SK-N-SH (cell line): ENCODE results near the gene MYO5C. TPM values are rescaled to one million over a fixed set of nuclear protein-coding genes. Genes with fewer than 3 reads are reported as not detected.

Experiments used
- CTCF ChIA-PET: fragments of 300-600, 350-600 bp; formaldehyde crosslinking; extraction: SDS; loops from one replicate; lab custom pipeline; 2021; lab: Yijun Ruan, JAX
- POLR2A ChIA-PET: fragments of 350-600 bp; sonication (Branson Sonifier 250); formaldehyde crosslinking; extraction: SDS; loops from one replicate; lab custom pipeline; 2020; ENCODE audit warnings: antibody characterized with exemption, inconsistent platforms; lab: Yijun Ruan, JAX
- DNase-seq: peaks from one replicate; pipeline ENCODE4 v3.0.0; 2012
- H2AFZ ChIP-seq: fragments of 200-600 bp; sonication (generic); 2 replicates; pipeline ENCODE4 v1.8.1; 2016; ENCODE audit warnings: antibody characterized with exemption, mild to moderate bottlenecking, low read depth
- H3F3A ChIP-seq: fragments of 200-600 bp; sonication (generic); replicated peaks from 2 replicates; pipeline ENCODE3; 2016; ENCODE audit warnings: antibody characterized with exemption, mild to moderate bottlenecking; ENCODE audit not compliant: insufficient read depth
- H3K27ac ChIP-seq, 2 experiments: fragments of 200-500 bp in 1 of 2; fragments of 200-600 bp in 1 of 2; sonication (Bioruptor generic) in 1 of 2; sonication (generic), shearing (Covaris generic) in 1 of 2; 2 replicates each; pipeline versions ENCODE4 v1.5.1 to v1.6.1; 2014 to 2016; ENCODE audit warnings: low read depth in 2 of 2, inconsistent platforms in 1 of 2, low read length in 1 of 2, mild to moderate bottlenecking in 1 of 2, mixed read lengths in 1 of 2
- H3K27me3 ChIP-seq: fragments of 200-600 bp; sonication (generic), shearing (Covaris generic); 2 replicates; pipeline ENCODE4 v1.6.1; 2016; ENCODE audit warnings: mixed run types; ENCODE audit not compliant: insufficient read depth
- H3K36me3 ChIP-seq, 2 experiments: fragments of 200-500 bp in 1 of 2; fragments of 200-600 bp in 1 of 2; sonication (Bioruptor generic) in 1 of 2; sonication (generic) in 1 of 2; replicated peaks in 1 of 2; 2 replicates each; pipeline versions ENCODE3 to v1.5.1; 2014 to 2016; ENCODE audit warnings: low read length in 1 of 2, mild to moderate bottlenecking in 1 of 2; ENCODE audit not compliant: insufficient read depth in 2 of 2, control insufficient read depth in 1 of 2
- H3K4me1 ChIP-seq, 2 experiments: fragments of 200-500 bp in 1 of 2; fragments of 200-600 bp in 1 of 2; sonication (Bioruptor generic) in 1 of 2; sonication (generic), shearing (Covaris generic) in 1 of 2; 2 replicates each; pipeline versions ENCODE4 v1.5.1 to v1.6.1; 2014 to 2016; ENCODE audit warnings: low read depth in 1 of 2, low read length in 1 of 2, mixed run types in 1 of 2; ENCODE audit not compliant: insufficient read depth in 2 of 2, control insufficient read depth in 1 of 2
- H3K4me2 ChIP-seq: fragments of 200-600 bp; sonication (generic), shearing (Covaris generic); 2 replicates; pipeline ENCODE4 v1.6.1; 2017; ENCODE audit warnings: mixed run types
- H3K4me3 ChIP-seq, 2 experiments: fragments of 200-500 bp in 1 of 2; fragments of 200-600 bp in 1 of 2; sonication (Bioruptor generic) in 1 of 2; sonication (generic), shearing (Covaris generic) in 1 of 2; 2 replicates each; pipeline versions ENCODE4 v1.5.1 to v1.8.1; 2014 to 2016; ENCODE audit warnings: low read depth in 2 of 2, inconsistent platforms in 1 of 2, low read length in 1 of 2, mild to moderate bottlenecking in 1 of 2, mixed read lengths in 1 of 2, moderate library complexity in 1 of 2
- H3K79me2 ChIP-seq: fragments of 200-600 bp; sonication (generic); 2 replicates; pipeline ENCODE4 v1.8.1; 2017; ENCODE audit warnings: mild to moderate bottlenecking; ENCODE audit not compliant: insufficient read depth
- H3K9ac ChIP-seq: fragments of 200-600 bp; sonication (generic); 2 replicates; pipeline ENCODE4 v1.6.1; 2017; ENCODE audit warnings: mixed run types
- H3K9me2 ChIP-seq: fragments of 200-600 bp; sonication (generic); 2 replicates; pipeline ENCODE4 v1.6.1; 2017; ENCODE audit warnings: mixed run types
- H3K9me3 ChIP-seq: fragments of 200-600 bp; sonication (generic); 2 replicates; pipeline ENCODE4 v1.6.1; 2017; ENCODE audit warnings: mixed run types, mild to moderate bottlenecking, moderate library complexity
- H4K20me1 ChIP-seq: fragments of 200-600 bp; sonication (generic); 2 replicates; pipeline ENCODE4 v1.6.1; 2017; ENCODE audit warnings: mild to moderate bottlenecking, mixed run types; ENCODE audit not compliant: insufficient read depth
- CHD2 ChIP-seq: fragments of 150-350 bp; IDR thresholded peaks from 2 replicates; pipeline ENCODE4 v1.6.1; 2018; ENCODE audit warnings: low read length; ENCODE audit not compliant: partially characterized antibody
- EP300 ChIP-seq, 2 experiments: IDR thresholded peaks; 2 replicates each; pipeline versions ENCODE4 v1.4.0 to v1.6.1; 2012; ENCODE audit warnings: borderline replicate concordance in 1 of 2, low read depth in 1 of 2, low read length in 1 of 2
- FOSL2 ChIP-seq: IDR thresholded peaks from 2 replicates; pipeline ENCODE4 v1.4.0; 2012; ENCODE audit warnings: low read depth, mild to moderate bottlenecking, moderate library complexity, borderline replicate concordance
- FOXJ3 ChIP-seq: sonication (generic); formaldehyde crosslinking; IDR thresholded peaks from 2 replicates; pipeline ENCODE4 v1.5.1; 2020; ENCODE audit warnings: mild to moderate bottlenecking, missing genetic modification reagents
- GABPA ChIP-seq: IDR thresholded peaks from 2 replicates; pipeline ENCODE4 v1.4.0; 2012; ENCODE audit warnings: low read depth, mild to moderate bottlenecking
- GATA2 ChIP-seq: sonication (generic); formaldehyde crosslinking; IDR thresholded peaks from 2 replicates; pipeline ENCODE4 v1.5.0; 2020; ENCODE audit warnings: mild to moderate bottlenecking, missing genetic modification reagents
- JUND ChIP-seq: IDR thresholded peaks from 2 replicates; pipeline ENCODE4 v1.4.0; 2012
- MEF2A ChIP-seq: IDR thresholded peaks from 2 replicates; pipeline ENCODE4 v1.4.0; 2012; ENCODE audit warnings: low read depth, borderline replicate concordance
- MXI1 ChIP-seq: IDR thresholded peaks from 2 replicates; pipeline ENCODE4 v1.6.1; 2012; ENCODE audit warnings: mild to moderate bottlenecking, low read depth, low read length, improper control_type of control experiment
- NFIC ChIP-seq: IDR thresholded peaks from 2 replicates; pipeline ENCODE4 v1.4.0; 2012; ENCODE audit warnings: borderline replicate concordance
- RFX5 ChIP-seq: IDR thresholded peaks from 2 replicates; pipeline ENCODE4 v1.6.1; 2012; ENCODE audit warnings: mild to moderate bottlenecking, improper control_type of control experiment, low read length
- RXRA ChIP-seq: IDR thresholded peaks from 2 replicates; pipeline ENCODE4 v1.4.0; 2012; ENCODE audit warnings: low read depth, mild to moderate bottlenecking, borderline replicate concordance
- SMC3 ChIP-seq: IDR thresholded peaks from 2 replicates; pipeline ENCODE4 v1.6.1; 2012; ENCODE audit warnings: low read depth, low read length, improper control_type of control experiment
- TAF1 ChIP-seq: IDR thresholded peaks from 2 replicates; pipeline ENCODE4 v1.6.1; 2012; ENCODE audit warnings: low read depth, mild to moderate bottlenecking, low read length, moderate library complexity, borderline replicate concordance
- TCF12 ChIP-seq: IDR thresholded peaks from 2 replicates; pipeline ENCODE4 v1.4.0; 2012
- TEAD4 ChIP-seq: IDR thresholded peaks from 2 replicates; pipeline ENCODE4 v1.4.0; 2012; ENCODE audit warnings: mild to moderate bottlenecking, borderline replicate concordance; ENCODE audit not compliant: insufficient read depth
- YY1 ChIP-seq: IDR thresholded peaks from 2 replicates; pipeline ENCODE4 v1.4.0; 2012; ENCODE audit warnings: low read depth, mild to moderate bottlenecking
- WGBS: methylation state at CpG from one replicate; pipeline ENCODE4 v1.1.6; 2017; ENCODE audit warnings: low lambda C conversion rate; 5-methylcytosine and 5-hydroxymethylcytosine counted together
- polyA plus RNA-seq, 3 experiments: library from polyadenylated mRNA; depleted of rRNA; stranded (reverse); fragments of >200 nt; gene quantifications; 2 replicates each; pipeline ENCODE4 v1.2.3, GENCODE V29; 2012
- TF ChIP-seq, protein P1 (sequence below): IDR thresholded peaks from 2 replicates; pipeline ENCODE4 v1.4.0; 2012; ENCODE audit warnings: low read depth
- TF ChIP-seq, protein P2 (sequence below): IDR thresholded peaks from 2 replicates; pipeline ENCODE4 v1.4.0; 2012; ENCODE audit warnings: low read depth, borderline replicate concordance
- TF ChIP-seq, protein P3 (sequence below): fragments of 150-350 bp; IDR thresholded peaks from 2 replicates; pipeline ENCODE4 v1.6.1; 2016; ENCODE audit warnings: mild to moderate bottlenecking, low read depth, low read length
- TF ChIP-seq, protein P4 (sequence below): IDR thresholded peaks from 2 replicates; pipeline ENCODE4; 2012
- TF ChIP-seq, protein P5 (sequence below): IDR thresholded peaks from 2 replicates; pipeline ENCODE4 v1.6.1; 2012; ENCODE audit warnings: mild to moderate bottlenecking, low read depth, low read length, moderate library complexity

Gene MYO5C
- polyA plus RNA-seq, 1 of the 3 experiments (the other 2 are of a cell fraction) = 0.99 TPM

DNA sequence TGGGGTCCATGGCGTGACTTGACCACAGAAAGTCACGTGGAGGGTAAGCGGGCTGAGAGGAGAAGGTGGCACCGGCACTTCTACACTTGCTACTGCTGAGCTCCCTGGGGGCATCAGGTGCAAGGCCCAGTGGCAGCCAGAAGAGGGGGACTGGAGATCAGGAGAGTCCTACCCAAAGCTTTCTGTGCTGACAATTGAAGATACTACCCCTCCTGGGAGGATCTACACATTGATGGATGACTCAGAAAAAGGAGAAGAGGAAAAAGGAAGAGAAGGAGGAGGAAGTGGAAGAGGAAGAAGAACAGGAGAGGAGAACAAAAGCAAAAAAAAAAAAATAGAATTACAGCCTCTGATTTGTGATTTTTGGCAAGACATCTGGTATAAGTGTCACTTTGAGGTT is 41.2 kb downstream of the MYO5C start:
- no peaks in the 10 kb centered on the region for H4K20me1 ChIP-seq
- DNase-seq = no peak
- H3K4me3 ChIP-seq = no peak overlapping the region
- H3K4me2 ChIP-seq = no peak overlapping the region
- 85% methylated on average over 4 of the region's 4 CpGs for WGBS
- H3F3A ChIP-seq = peaks cover 16% of the 10 kb centered on the region
- TF ChIP-seq MXI1 = no peak
- TF ChIP-seq TCF12 = no peak
- TF ChIP-seq RFX5 = no peak
- no peak for TF ChIP-seq GATA2 (CRISPR knock-in tag)
- TF ChIP-seq FOXJ3 = no peak
- no peak for TF ChIP-seq TAF1
- no peak for TF ChIP-seq RXRA
- no peak for TF ChIP-seq JUND
- TF ChIP-seq, protein P1, sequence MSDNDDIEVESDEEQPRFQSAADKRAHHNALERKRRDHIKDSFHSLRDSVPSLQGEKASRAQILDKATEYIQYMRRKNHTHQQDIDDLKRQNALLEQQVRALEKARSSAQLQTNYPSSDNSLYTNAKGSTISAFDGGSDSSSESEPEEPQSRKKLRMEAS = no peak
- no peak for TF ChIP-seq NFIC
- no peak for TF ChIP-seq CHD2
- no peak for TF ChIP-seq SMC3
- TF ChIP-seq GABPA = no peak
- TF ChIP-seq, protein P2, sequence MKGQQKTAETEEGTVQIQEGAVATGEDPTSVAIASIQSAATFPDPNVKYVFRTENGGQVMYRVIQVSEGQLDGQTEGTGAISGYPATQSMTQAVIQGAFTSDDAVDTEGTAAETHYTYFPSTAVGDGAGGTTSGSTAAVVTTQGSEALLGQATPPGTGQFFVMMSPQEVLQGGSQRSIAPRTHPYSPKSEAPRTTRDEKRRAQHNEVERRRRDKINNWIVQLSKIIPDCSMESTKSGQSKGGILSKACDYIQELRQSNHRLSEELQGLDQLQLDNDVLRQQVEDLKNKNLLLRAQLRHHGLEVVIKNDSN = no peak
- TF ChIP-seq YY1 = no peak
- TF ChIP-seq, all 33 proteins: peak for 0
- Histone ChIP-seq H3K36me3 (no peaks in the 10 kb centered on the region), H3K79me2 (no peaks in the 10 kb centered on the region), H3K9ac (no peak overlapping the region), H3K4me1 (peaks cover 0 to 13% of the 10 kb centered on the region in 2 experiments; a peak in 3 of 4 replicates), H3K27ac (no peak overlapping the region), H3K9me3 (no peaks in the 10 kb centered on the region), H3K27me3 (no peaks in the 10 kb centered on the region), H2AFZ (no peak overlapping the region), H3K9me2 (no peaks in the 10 kb centered on the region)
- CTCF ChIA-PET = interaction anchor here (1.3 to 6.1 kb wide), 3 partner anchors 22 to 480 kb away, joined by 3 to 86 read pairs (median 22); no protein-coding TSS in a partner anchor
- POLR2A ChIA-PET = no interaction called here

DNA sequence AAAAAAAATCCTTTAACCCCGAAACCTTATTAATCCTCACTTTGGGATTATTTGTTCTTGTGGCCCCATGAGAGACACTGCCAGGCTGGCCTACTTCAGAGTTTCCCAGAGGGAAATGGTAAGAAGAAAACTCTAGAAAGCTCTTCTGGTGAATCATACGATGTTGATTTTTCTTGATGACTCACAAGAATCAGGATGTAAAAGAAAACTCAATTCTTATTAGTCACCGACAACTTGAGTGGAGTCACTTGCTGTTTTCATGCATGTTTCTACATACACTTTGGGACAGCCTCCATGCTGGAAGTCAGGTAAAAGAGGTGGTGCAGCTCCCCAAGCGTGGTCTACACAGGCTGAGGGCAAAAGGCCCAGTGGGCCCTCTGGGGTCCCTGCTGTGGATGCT is 42.8 kb downstream of the MYO5C start:
- Histone ChIP-seq H3K4me3 (no peak overlapping the region), H3K27ac (peak overlapping the region in 1 of 2 experiments; percentile 92; a peak in 2 of 4 replicates), H4K20me1 (no peaks in the 10 kb centered on the region), H3K9ac (no peak overlapping the region), H3K79me2 (no peaks in the 10 kb centered on the region), H3K4me1 (peaks cover 0 to 13% of the 10 kb centered on the region in 2 experiments; a peak in 3 of 4 replicates), H3K27me3 (no peaks in the 10 kb centered on the region), H2AFZ (no peak overlapping the region; the same call in 1 of the 2 replicates), H3F3A (peaks cover 16% of the 10 kb centered on the region), H3K9me3 (no peaks in the 10 kb centered on the region), H3K36me3 (no peaks in the 10 kb centered on the region), H3K4me2 (peak overlapping the region; percentile 51; the same call in 1 of the 2 replicates), H3K9me2 (no peaks in the 10 kb centered on the region)
- DNase-seq = no peak
- WGBS = 37% methylated on average over 4 of the region's 4 CpGs
- ChIA-PET POLR2A (no interaction called here), CTCF (interaction anchor here (1.0 to 6.1 kb wide), 2 partner anchors 25 to 482 kb away, joined by 4 to 86 read pairs; no protein-coding TSS in a partner anchor)
- no peak for TF ChIP-seq MEF2A
- TF ChIP-seq EP300 (IDR thresholded peaks at IDR 0.05; ENCODE audit: borderline replicate concordance in 1 of 2, low read depth in 1 of 2, low read length in 1 of 2) = peak in 1 of 2 experiments; percentile 51; a peak in 1 of 4 replicates
- TF ChIP-seq JUND = peak; percentile 94
- no peak for TF ChIP-seq TEAD4
- TF ChIP-seq, protein P3, sequence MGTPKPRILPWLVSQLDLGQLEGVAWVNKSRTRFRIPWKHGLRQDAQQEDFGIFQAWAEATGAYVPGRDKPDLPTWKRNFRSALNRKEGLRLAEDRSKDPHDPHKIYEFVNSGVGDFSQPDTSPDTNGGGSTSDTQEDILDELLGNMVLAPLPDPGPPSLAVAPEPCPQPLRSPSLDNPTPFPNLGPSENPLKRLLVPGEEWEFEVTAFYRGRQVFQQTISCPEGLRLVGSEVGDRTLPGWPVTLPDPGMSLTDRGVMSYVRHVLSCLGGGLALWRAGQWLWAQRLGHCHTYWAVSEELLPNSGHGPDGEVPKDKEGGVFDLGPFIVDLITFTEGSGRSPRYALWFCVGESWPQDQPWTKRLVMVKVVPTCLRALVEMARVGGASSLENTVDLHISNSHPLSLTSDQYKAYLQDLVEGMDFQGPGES = no peak
- TF ChIP-seq, protein P1 = peak; percentile 78
- TF ChIP-seq FOSL2 = peak; percentile 99
- TF ChIP-seq NFIC = peak; percentile 40; the same call in 1 of the 2 replicates
- TF ChIP-seq, protein P4, sequence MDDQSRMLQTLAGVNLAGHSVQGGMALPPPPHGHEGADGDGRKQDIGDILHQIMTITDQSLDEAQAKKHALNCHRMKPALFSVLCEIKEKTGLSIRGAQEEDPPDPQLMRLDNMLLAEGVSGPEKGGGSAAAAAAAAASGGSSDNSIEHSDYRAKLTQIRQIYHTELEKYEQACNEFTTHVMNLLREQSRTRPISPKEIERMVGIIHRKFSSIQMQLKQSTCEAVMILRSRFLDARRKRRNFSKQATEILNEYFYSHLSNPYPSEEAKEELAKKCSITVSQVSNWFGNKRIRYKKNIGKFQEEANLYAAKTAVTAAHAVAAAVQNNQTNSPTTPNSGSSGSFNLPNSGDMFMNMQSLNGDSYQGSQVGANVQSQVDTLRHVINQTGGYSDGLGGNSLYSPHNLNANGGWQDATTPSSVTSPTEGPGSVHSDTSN = peak; percentile 77
- no peak for TF ChIP-seq CHD2
- TF ChIP-seq, protein P5, sequence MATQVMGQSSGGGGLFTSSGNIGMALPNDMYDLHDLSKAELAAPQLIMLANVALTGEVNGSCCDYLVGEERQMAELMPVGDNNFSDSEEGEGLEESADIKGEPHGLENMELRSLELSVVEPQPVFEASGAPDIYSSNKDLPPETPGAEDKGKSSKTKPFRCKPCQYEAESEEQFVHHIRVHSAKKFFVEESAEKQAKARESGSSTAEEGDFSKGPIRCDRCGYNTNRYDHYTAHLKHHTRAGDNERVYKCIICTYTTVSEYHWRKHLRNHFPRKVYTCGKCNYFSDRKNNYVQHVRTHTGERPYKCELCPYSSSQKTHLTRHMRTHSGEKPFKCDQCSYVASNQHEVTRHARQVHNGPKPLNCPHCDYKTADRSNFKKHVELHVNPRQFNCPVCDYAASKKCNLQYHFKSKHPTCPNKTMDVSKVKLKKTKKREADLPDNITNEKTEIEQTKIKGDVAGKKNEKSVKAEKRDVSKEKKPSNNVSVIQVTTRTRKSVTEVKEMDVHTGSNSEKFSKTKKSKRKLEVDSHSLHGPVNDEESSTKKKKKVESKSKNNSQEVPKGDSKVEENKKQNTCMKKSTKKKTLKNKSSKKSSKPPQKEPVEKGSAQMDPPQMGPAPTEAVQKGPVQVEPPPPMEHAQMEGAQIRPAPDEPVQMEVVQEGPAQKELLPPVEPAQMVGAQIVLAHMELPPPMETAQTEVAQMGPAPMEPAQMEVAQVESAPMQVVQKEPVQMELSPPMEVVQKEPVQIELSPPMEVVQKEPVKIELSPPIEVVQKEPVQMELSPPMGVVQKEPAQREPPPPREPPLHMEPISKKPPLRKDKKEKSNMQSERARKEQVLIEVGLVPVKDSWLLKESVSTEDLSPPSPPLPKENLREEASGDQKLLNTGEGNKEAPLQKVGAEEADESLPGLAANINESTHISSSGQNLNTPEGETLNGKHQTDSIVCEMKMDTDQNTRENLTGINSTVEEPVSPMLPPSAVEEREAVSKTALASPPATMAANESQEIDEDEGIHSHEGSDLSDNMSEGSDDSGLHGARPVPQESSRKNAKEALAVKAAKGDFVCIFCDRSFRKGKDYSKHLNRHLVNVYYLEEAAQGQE = 0 out of 2 replicates have a peak, but pooled peaks have one; percentile 7
